Measurements from ENCODE around the gene ICA1. TPM values are rescaled to one million over a fixed set of nuclear protein-coding genes. Genes with fewer than 3 reads are reported as not detected.

The ICA1 gene
- total RNA-seq, 1 experiment from 2014 or later = 28.8 TPM

DNA sequence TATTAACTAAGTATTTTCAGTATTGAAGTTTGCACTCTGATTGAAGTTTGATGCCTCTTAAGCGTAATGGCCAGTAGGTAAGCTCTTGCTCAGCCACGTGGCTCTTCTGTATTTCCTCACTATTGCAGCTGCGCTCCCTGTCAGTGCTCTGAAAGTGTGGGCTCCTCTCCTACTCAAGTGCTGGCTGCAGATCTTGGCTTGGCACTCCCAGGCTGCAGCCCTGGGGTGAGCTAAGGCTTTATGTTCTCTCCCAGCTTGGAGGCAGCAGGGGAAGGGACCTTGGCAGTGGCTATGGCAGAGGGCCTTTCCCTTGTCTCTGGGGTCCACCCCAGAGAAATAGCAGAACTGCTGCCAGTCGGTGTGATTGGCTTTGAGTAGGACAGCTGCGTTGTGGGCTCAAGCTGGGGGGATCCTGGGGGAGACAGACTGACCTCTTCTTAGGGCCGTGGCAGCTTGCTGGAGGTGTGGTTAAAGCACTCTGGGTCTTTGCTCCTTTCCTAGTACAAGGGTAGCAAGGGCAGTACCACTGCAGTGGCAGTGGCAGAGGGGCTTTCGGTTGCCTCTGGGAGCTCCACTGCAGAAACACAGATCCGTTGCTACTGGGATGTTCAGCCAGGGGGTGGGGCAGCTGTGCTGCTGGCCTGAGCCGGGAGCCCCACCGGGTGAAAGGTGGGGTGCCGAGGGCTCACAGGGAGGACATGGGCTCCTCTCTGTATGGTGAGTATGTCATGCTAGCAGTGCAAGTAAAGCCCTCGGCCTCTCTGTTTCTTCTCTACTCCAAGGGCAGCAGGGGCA lies 192.9 kb downstream of the ICA1 start:
- no peak overlapping the region for H3K4me2 ChIP-seq (ENCODE audit: insufficient read depth, insufficient read length, low read length)
- peak; percentile 17; the same call in 1 of the 3 replicates for TF ChIP-seq CTCF (conservative IDR thresholded peaks at IDR 0.05)
- peak; percentile 31 for DNase-seq
- no peak overlapping the region for H3K27ac ChIP-seq (ENCODE audit: insufficient read length, low read depth, low read length)
- H4K5ac ChIP-seq (ENCODE audit: insufficient read length, low read depth, low read length) = no peak overlapping the region
- H3K14ac ChIP-seq (ENCODE audit: insufficient read depth, low read length) = no peak overlapping the region; the same call in 1 of the 2 replicates
- no peaks in the 10 kb centered on the region for H3K27me3 ChIP-seq (ENCODE audit: insufficient read depth, low read length)
- Mint-ChIP-seq H3K4me1 (peaks cover 38 to 40% of the 10 kb centered on the region in 2 experiments), H3K36me3 (ENCODE audit: insufficient read depth in 1 of 3, low read depth in 3 of 3) (peaks cover 3 to 6% (median 5%) of the 10 kb centered on the region in 3 experiments; a peak in 4 of 7 replicates), H3K27me3 (ENCODE audit: low read depth) (no peaks in the 10 kb centered on the region), H3K4me3 (no peak overlapping the region), H3K27ac (peak overlapping the region; percentile 15 to 87 (median 49); a peak in 4 of 7 replicates), H3K9me3 (no peaks in the 10 kb centered on the region)
- H2BK5ac ChIP-seq (ENCODE audit: insufficient read length, low read length) = no peak overlapping the region
- no peak overlapping the region for H3K56ac ChIP-seq (ENCODE audit: insufficient read length, low read depth, low read length)
- H3K18ac ChIP-seq (ENCODE audit: insufficient read length, low read depth, low read length) = no peak overlapping the region
- no peak overlapping the region for H4K91ac ChIP-seq (ENCODE audit: insufficient read length, low read depth, low read length)
- no peak overlapping the region for H2AK5ac ChIP-seq (ENCODE audit: insufficient read length, low read length)
- H3K23me2 ChIP-seq (ENCODE audit: insufficient read length, low read depth, low read length, poor library complexity, severe bottlenecking) = no peaks in the 10 kb centered on the region
- no peak overlapping the region for H2BK20ac ChIP-seq (ENCODE audit: low read depth, low read length, poor library complexity, severe bottlenecking)
- no peak overlapping the region for H2AFZ ChIP-seq (ENCODE audit: low read length)
- no peaks in the 10 kb centered on the region for H4K20me1 ChIP-seq (ENCODE audit: control insufficient read depth, insufficient read depth, insufficient read length)
- no CpG with 5 or more reads among the region's 12 CpGs for WGBS (ENCODE audit: extremely low coverage, insufficient read length, low lambda C conversion rate)
- no peaks in the 10 kb centered on the region for H3K9me3 ChIP-seq (ENCODE audit: control insufficient read depth, low read depth, low read length)
- H3K79me1 ChIP-seq (ENCODE audit: insufficient read depth, low read depth, low read length, poor library complexity, severe bottlenecking) = peaks cover 2% of the 10 kb centered on the region
- no peak overlapping the region for H2BK120ac ChIP-seq (ENCODE audit: low read depth, low read length, poor library complexity, severe bottlenecking)
- no peak overlapping the region for H3K9ac ChIP-seq (ENCODE audit: extremely low read depth, insufficient read length, low read length)
- H3K4me1 ChIP-seq (ENCODE audit: insufficient read depth, low read length) = peaks cover 3% of the 10 kb centered on the region
- no peaks in the 10 kb centered on the region for H3K79me2 ChIP-seq (ENCODE audit: insufficient read depth, low read length)
- H2BK15ac ChIP-seq (ENCODE audit: low read depth, low read length) = no peak overlapping the region
- H3T11ph ChIP-seq (ENCODE audit: low read length) = no peak overlapping the region
- H2BK12ac ChIP-seq (ENCODE audit: insufficient read length, low read depth, low read length) = no peak overlapping the region
- H4K8ac ChIP-seq (replicated peaks; ENCODE audit: insufficient read length, low read depth, low read length) = no peak overlapping the region
- H3K4ac ChIP-seq (ENCODE audit: low read depth, low read length) = no peak overlapping the region
- no peak overlapping the region for H3K23ac ChIP-seq (ENCODE audit: insufficient read length, low read depth, low read length)

All from H9 (cell line).